H54 (cell line): ENCODE measurements around the gene FRYL.
"Not testable (repeated sequence)": the region's sequence is repeated elsewhere in the genome, so short reads cannot be mapped to it uniquely, and the experiment has no call there.

Experiments used
- DNase-seq: peaks from one replicate; pipeline ENCODE4 v3.0.0; 2011; ENCODE audit warnings: low spot score, mixed read lengths; ENCODE audit not compliant: insufficient read length
- FAIRE-seq: peaks from 3 replicates; lab custom pipeline; 2011; peaks lifted over from hg19 to GRCh38; lab: Jason Lieb, UNC
- POLR2A ChIP-seq: IDR thresholded peaks from 2 replicates; pipeline ENCODE4 v1.6.1; 2011; ENCODE audit warnings: low read depth, mild to moderate bottlenecking, low read length

Gene FRYL

DNA sequence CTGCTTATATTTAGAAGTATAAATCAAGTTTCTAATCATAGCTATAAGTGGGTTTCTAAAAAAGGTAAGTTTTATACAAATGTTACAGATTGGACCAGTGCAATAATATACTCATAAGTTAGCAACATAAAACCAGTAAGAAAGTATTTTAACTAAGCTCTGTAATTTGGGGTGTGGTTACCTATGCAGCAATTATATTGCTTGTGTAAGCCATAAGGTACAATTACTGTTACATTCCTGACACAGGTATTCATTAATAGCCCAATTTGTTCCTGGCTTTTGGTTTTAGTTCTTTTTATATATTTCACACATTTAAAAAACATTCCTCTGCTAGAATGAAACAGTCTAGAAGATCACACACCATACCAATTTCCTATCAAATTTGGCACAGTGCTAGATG, 115.1 kb downstream of the FRYL start:
- DNase-seq (no peak), FAIRE-seq (no peak)
- no peak for TF ChIP-seq POLR2A

DNA sequence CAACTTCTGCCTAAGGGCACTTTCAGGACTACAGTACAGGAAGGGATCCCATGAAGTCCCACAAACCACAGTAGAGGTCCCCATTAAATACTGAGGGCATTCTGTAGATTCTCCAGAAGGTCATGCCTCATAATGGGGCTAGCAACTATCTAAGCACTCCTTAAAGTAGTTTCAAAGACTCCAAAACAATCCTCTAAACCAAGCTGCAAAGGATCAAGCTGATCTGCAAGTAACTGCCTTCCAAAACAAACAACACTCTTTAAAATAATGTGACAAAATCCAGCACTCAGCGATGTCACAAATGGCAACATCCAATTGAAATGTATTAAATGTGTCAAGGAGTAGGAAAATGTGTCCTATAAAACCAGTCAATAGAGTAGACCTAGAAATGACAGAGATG, 118.7 kb downstream of the FRYL start:
- no peak for FAIRE-seq
- no peak for DNase-seq
- no peak for TF ChIP-seq POLR2A

DNA sequence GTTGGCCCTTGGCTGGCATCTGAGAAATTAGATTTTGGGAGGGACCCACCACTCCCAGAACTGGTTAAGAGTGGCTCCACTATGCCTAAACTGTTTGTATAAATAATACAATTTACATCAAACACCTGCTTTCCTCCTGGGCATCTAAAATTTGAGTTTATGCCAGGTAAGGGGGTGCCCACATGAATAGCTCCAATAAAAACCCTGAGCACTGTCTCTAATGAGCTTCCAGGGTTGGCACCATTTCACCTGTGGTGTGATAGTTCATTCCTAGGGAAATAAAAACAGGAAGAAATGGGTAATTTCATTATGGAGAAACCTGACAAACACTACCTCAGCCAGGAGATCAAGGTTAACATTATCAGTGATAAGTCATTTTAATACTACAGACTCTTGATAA, 119.7 kb downstream of the FRYL start:
- FAIRE-seq: no peak
- no peak for TF ChIP-seq POLR2A
- no peak for DNase-seq

DNA sequence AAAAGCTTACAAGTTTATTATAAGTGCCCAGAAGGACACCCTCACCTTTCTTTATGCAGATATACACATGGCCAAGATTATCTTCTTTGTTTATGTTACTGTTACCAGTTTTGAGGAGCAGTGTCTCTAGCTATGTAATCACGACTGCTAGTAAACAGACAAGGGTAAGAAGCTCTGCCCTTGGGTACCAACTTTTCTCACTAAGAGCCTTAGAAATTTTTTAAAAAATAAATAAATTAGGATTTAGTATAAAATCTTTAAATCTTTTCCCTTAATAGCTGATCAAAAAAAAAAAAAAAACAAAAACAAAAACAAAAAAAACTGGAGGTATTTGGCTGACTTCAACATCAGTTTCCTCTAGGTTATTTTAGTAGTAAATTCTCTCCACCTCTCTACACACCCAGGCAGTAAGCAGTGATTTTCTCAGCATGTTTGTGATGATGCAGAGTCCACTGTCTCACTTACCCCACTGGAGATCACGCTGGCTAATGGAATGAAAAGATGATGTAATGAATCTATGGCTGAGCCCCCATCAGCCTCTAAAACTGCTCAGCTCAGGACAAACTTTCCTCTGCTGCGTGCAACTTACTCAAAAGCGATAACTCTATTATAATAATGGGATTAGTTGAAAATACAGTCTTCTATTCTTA, 125.9 kb downstream of the FRYL start:
- DNase-seq (no peak), FAIRE-seq (no peak)
- TF ChIP-seq POLR2A: no peak

DNA sequence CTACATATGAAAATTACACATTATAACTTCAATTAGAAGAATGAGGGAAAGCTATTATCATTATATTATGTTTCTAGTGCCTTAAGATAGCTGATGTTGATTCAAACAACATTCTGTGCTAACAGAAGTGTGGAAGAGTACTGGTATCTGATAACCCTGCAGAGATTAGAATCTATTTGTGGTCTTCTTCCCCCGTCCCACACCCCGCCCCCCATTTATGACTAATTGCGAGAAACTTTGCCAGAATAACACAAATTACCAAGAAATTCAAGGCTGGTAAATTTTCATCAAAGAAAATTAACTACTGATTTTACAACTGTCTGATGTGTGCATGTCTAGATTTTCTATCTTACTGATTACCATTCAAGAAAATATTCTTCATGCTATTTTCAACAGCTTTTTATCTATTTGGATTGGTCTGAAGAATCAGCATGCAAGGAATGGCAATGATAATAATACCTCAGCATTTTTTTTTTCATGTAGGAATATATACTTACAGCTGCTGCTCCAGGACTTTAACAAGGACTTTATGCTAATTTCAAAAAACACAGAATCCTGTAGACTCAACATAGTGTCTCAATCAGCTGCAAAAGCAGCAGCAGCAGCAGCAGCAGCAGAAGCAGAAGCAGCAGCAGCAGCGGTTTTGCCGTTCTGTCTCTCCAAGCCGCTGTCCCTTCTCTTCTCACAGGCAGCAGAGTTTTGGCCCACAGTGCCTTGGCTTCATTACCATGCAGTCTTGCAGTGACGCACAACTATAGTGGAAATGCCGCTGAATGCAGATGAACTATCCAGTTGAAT, 126.7 kb downstream of the FRYL start:
- TF ChIP-seq POLR2A: no peak
- DNase-seq: no peak
- no peak for FAIRE-seq

DNA sequence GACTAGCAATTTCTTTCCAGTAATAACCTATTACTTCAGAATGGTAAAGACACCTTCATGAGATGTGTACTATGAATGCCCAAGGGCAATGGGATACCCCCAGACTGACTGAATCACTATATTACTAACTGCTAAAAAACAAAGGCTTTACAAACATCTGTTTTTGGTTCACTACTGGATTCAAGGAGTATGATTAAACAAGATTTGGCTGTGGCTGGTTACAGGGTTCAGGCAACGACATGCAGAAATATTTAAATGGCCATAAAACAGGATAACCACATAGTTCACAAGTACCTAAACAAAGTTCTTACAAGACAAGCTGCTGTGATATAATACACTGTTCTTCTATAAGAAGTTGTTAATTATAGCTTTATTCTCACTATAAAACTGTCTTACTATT, 128.2 kb downstream of the FRYL start:
- FAIRE-seq (no peak), DNase-seq (no peak)
- no peak for TF ChIP-seq POLR2A

DNA sequence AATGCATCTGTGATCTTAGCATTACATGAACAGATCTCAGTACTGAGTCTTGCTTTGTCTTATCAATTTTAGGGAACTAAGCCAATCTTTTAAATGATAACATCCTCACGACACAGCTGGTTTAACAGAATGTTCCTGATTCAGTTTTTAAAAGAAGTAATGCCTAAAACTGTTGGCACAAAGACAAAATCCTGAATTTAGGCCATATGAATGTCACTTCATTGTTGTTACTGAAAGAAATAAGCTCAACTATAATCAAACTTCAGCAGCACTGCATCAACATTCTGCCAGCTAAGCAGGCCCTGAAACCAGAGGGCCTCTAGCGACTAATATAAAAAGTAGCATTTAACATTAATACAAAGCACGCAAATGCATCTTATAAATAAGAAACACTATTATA, 130.6 kb downstream of the FRYL start:
- TF ChIP-seq POLR2A: no peak
- FAIRE-seq (no peak), DNase-seq (no peak)

DNA sequence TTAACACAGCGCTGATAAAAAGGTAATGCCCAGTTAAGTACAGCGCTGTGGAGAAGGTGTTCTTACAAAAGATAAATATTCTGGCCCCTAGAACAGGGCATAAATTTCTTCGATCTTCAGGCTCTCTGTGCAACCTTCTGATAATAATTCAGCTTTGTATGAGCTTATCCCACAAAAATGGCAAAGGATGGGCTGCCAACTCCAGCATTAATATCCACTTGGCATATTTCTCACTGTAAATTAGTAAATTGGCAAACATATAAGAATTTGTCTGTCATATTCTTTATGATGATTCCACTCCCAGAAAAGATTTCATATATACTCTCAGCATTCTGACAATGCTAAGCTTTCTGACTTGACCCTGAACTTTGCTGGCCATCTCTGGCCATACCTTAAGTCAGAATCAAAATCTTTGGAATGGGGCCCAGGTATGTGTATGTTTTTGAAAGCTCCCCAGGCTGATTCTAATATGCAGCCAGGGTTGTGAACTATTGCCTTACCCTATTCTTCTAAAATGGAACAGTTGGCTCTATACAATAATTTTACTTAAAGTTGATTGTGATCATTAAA, 134.8 kb downstream of the FRYL start:
- no peak for DNase-seq
- TF ChIP-seq POLR2A: no peak
- FAIRE-seq: no peak

DNA sequence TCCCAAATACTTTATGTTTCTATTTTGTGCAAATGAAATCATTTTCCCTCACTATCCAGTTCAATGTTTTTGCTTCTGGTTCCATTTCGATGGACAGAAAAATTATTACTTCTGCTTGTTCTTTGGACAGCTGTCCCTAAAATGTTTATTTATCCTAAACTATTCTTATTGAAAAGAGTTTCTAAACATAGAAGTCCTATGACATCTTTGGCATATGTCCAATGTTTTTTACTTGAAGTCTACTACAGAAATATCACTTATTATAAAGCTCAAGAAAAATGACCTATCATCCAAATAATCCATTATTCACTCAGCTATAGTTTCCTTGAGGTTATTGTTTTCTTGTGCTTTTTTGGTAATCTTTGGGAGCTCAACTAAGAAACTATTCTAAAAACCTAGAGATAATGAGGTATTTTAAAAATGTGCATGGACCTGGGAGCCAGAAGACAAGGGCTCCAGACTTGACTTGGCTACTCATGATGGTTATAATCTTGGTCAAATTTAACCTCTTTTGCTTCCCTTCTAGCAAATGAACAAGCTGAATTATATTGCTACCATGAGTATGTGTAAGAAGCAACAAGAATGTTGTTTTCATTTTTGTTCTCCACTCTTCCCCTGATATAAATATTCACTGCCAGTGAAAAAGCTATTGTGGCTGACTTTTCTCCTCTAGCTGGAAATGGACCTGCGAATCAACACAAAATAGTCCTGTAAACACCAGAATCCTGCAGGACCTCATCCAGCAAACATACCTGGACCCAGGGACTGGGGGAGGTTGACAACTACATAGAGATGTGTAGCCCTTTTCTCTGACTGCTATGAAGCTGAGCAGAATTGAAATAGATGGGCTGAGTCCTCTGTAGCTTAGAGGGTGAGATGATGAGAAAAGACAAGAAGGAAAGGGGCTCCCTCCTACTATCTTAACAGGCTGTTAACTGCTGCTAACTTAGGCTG, 137.4 kb downstream of the FRYL start:
- FAIRE-seq (no peak), DNase-seq (no peak)
- no peak for TF ChIP-seq POLR2A

DNA sequence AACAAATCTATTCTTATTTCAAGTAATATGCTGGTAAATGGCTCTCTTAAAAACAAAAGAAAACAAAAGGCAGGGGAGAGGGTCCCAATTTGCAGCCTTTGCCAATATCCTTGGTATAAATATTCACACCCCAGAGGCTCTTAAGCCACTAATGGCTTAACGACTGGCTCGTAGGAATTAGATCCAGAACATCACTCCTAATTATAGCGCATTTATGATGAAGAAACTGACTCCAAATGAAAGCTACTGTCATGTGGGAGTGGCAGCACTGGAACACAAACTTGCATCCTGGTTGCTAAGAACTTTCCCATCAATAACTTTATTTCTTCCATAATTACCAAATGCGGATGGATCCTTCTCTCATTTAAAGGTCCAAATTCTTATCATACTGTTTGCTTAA, 138.7 kb downstream of the FRYL start:
- FAIRE-seq (no peak), DNase-seq (no peak)
- no peak for TF ChIP-seq POLR2A

DNA sequence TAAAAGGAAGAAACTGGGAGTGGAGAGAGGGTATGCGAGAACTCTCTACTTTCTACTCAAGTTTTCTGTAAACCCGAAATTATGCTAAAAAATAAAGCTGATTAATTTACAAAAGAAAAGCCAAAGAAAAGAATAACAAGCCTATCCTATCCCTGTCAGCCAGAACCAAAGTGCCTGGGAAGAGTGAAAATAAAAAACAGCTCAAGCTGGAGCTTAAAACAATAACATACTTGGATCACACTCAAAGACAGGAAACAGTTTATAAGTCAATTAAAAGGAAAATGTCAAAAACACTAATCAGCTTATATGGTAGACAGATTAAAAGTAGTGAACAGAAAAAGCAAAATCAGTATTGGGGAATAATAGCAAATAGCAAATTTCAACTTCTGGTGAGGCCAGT, 139.4 kb downstream of the FRYL start:
- DNase-seq (no peak), FAIRE-seq (no peak)
- TF ChIP-seq POLR2A: no peak

DNA sequence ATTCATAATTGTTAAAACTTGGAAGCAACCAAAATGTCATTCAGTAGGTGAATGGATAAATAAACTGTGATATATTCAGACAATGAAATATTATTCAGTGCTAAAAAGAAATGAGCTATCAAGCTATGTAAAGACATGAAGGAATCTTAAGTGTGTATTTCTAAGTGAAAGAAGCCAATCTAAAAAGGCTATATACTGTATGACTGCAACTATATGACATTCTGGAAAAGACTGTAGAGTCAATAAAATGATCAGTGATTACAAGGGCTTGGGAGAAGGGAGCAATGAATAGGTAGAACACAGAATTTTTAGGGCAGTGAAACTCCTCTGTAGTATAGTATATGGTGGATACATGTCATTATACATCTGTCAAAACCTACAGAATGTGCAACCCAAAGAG, 139.9 kb downstream of the FRYL start:
- TF ChIP-seq POLR2A: no peak
- DNase-seq (no peak), FAIRE-seq (no peak)

DNA sequence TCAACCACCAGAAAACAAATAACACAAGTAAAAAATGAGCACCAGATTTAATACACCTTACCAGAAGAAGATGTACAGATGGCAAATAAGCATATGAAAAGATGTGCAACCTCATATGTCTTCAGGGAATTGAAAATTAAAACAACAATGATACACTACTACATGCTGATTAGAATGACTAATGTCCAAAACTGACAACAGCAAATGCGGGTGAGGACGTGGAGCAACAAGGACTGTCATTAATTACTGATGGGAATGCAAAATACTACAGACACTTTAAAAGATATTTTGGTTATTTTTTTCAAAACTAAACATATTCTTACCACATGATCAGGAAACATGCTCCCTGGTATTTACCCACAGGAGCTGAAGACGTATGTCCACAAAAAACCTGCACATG, 140.3 kb downstream of the FRYL start:
- FAIRE-seq: no peak
- TF ChIP-seq POLR2A: no peak
- no peak for DNase-seq

DNA sequence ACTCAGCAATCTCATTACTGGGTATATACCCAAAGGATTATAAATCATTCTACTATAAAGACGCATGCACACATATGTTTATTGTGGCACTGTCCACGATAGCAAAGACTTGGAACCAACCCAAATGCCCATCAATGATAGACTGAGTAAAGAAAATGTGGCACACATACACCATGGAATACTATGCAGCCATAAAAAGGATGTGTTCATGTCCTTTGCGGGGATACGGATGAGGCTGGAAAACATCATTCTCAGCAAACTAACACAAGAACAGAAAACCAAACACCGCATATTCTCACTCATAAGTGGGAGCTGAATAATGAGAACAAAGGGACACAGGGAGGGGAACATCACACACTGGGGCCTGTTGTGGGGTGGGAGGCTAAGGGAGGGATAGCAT, 141.5 kb downstream of the FRYL start:
- not testable (repeated sequence) for DNase-seq, FAIRE-seq
